GM20000 (cell line): ENCODE measurements around the gene RAB31.

Source experiments
- DNase-seq: peaks from one replicate; pipeline ENCODE4 v3.0.0; 2012; ENCODE audit warnings: low spot score
- TF ChIP-seq, protein P1 (sequence below): IDR thresholded peaks from 2 replicates; pipeline ENCODE4 v1.5.1; 2012; ENCODE audit warnings: mild to moderate bottlenecking, control low read depth; ENCODE audit errors: extremely low read depth, missing control alignments

Gene RAB31

DNA sequence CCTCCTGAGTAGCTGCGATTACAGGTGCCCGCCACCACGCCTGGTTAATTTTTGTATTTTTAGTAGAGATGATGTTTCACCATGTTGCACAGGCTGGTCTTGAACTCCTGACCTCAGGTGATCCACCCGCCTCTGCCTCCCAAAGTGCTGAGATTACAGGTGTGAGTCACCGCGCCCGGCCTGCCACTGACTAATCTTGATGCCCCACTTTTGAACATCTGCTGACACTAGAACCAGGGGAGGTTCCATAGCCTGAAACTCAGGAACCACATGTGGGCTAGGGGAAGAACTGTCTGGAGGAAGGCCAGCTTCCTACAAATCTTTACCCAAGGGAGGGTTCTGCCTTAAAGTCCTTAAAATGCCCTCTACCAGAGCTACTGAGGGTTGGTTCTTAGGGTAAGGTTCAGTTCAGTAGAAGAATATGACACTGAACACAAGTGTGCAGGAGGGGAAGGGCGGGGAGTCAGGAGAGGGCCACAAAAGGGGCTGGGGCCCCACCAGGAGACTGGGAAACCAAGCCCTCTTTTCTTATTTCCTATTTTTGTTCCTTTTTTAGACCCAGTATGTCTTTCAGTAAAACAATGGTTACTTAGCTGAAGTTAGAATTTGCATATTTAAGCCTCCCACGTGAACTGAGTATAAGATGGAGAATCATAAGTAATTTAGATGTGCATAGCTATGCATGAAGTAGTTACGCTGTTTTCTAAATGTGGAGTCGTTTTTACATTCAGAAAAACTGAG, 6.3 kb upstream of the RAB31 start:
- TF ChIP-seq, protein P1, sequence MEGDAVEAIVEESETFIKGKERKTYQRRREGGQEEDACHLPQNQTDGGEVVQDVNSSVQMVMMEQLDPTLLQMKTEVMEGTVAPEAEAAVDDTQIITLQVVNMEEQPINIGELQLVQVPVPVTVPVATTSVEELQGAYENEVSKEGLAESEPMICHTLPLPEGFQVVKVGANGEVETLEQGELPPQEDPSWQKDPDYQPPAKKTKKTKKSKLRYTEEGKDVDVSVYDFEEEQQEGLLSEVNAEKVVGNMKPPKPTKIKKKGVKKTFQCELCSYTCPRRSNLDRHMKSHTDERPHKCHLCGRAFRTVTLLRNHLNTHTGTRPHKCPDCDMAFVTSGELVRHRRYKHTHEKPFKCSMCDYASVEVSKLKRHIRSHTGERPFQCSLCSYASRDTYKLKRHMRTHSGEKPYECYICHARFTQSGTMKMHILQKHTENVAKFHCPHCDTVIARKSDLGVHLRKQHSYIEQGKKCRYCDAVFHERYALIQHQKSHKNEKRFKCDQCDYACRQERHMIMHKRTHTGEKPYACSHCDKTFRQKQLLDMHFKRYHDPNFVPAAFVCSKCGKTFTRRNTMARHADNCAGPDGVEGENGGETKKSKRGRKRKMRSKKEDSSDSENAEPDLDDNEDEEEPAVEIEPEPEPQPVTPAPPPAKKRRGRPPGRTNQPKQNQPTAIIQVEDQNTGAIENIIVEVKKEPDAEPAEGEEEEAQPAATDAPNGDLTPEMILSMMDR, result no peak
- DNase-seq, result no peak

DNA sequence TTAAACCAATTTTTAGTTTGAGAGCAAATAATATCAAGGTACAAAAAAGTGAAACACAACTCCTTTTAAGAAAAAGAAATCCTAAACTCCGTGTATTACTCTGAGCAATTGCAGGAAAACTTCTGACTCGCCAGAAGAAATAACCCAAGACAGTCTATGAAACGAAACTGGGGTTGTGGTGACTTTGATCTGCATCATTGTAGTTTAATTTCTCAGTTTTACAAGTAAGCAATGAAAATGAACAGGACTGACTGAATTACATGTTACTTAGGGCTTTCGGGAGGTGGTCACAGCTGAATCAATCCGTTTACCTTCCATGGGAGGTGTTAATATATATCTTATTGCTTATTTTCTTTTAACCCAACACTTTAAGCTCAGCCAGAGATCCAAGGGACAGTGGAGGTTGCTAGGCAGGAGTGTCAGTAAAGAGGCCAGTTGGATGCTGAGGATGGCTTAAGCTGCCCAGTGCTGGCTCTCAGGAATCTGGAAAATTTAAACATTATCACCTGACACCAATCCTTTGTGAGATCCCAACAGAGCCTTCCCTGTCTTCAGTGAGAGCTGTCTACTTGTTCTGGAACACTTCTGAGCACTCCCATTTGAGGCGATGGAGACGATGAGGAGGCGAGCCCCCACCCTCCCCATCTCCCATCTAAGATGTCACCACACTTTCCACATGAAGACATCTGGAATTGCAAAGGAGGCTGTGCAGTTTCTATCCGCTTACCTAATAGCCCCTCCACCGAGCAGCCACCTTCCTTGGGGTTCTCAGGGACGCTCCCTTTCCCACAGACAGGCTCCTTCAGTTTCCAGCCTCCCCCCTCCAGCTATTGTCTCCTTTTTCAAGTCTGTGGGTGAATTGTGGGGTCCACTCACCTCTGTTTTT, 3.6 kb upstream of the RAB31 start:
- TF ChIP-seq, protein P1, result no peak
- DNase-seq, result no peak

DNA sequence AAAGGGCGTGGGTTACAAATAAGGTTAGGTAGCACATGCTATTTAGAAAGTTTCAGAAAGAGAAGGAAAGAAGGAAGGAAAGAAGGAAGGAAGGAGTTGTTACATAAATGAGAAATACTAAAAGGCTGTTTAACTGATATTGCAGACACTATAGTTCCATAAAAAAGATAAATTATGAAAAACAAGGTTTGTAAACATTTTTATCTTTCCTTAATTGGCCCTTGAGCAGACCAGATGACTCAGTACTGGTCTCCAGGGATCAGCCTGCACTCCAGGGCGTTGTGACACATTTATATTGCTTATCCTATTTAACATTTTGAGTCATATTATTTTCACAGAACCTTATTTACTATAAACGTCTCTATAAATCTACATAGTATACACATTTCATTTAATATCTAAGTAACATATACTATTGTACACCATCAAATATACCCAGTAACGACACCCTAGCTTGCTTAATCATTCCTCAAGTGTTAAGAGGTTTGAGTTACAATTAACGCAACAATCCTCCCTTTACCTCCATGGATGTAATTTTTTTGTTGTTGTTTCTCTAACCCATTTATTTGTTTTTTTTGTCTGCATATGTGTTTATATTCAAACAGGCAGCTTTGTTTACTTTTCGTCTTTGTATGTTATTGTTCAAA, 2.8 kb upstream of the RAB31 start:
- no peak for DNase-seq
- TF ChIP-seq, protein P1, result no peak

DNA sequence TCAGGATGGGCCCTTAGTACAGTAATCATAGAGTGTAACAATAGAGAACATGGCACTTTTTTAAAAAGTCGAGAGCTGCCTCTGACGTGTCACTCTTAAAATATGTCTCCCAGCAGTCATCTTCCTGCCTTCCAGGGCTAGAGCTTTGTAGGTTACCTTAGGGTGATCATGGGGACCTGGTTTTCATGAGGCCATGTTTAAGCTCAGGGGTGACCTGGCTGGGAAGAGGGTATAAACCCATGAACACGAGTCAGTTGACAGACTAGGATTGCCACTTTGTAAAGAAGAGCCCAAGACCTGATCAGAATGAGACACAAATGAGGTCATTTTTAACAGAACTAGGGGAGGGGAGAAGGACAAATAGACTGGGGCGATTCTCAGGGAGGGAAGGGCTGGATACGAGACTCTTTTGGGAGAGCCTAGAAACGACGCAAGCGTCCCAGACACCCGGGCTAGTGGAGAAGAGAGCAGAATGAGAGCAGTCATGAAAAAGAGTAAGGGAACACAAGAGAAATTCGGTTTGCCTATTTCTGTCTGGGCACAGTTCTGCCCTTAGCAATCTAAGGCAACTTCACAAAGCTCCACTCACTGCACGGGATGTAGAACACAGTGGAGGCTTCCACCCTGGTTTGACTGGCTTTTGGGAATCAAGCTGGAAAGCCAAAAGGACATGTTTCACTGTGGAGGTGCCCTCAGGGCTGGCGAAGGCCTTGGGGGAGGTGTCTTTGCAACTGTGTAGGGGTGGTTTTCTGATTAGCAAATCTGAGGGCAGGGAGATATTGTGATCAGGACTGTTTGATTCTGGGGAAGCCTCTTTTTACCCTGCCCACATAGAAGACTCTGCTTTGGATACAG, 1.8 kb upstream of the RAB31 start:
- TF ChIP-seq, protein P1, result no peak
- DNase-seq, result no peak

DNA sequence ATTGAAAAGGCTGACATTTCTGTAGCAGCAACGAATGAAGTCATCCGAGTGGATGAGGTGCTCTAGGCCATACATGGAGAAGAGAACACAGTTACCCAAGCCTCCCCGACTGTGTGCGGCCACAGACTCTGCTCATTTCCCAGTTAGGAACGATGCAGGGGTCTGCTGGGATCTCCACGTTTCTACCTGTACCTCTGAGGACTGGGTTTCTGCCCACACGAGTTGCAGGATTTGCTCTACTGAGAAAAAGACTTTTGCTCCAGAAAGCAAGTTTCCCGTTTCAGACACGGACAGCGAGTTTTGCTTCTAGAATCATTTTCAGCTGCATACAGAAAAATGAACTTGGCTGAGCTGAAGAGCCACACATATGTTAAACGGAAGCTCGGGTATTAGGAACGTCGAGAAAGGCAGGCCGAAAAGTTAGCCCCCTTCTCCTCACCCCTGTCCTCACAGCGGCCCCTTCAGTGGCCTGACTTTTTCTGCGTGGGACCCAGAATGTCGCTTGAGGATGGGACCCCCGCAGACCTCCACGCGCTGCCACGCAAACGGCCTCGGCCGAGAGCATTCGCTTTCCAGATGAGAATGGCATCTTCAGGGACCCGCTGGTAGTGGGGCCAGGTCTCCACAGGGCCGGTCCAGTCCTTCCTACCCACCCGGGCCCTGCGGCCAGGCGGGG, 582 bp upstream of the RAB31 start:
- DNase-seq, result no peak
- TF ChIP-seq, protein P1, result no peak

DNA sequence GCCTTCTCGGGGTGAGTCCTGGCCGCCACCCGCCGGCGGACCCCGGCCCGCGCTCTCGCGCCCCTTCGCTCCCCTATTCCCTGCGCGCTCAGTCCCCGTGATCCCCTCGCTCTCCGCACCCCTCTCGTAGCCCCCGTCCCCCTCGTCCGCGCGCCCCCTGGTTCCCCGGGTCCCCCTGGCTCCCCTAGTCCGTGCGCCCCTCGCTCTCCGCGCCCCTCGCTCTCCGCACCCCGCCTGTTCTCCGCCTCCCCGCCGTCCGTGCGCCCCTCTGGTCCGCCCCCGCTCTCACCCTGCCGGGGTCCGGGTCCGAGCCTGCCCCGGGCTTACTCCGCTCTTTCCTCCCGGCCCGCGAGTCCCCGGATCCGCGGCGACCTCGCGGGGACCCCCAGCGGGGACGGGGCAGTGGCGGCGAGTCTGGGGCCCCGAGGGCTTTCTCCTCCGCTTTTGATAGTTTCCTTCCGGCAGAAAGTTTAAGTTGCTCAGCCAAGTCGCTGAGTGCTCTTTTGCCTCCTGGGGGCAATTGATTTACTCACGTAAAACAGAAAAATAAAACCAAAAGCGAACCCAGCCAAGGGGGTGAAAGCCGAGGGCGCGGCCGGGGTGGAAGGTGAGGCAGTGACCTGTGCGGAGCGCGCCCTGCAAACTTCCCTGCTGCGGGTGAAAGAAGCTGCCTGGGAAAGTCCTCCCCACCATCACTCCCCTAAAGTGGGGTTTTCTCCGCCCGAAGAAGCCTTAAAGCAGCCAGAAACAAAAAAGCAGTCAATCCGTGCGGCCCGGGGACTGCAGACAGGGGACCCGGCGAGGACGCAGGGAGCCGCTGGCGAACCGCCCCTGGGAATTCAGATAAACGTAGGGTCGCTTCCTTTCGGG, 568 bp downstream of the RAB31 start:
- TF ChIP-seq, protein P1, result no peak
- peak; percentile 65 for DNase-seq
